ENCODE measurements around the gene ATF6. TPM values are rescaled to one million over a fixed set of nuclear protein-coding genes. Genes with fewer than 3 reads are reported as not detected.

ATF6 gene
- polyA plus RNA-seq, 3 donors, result 4.4 to 14.9 (median 9.6) TPM

DNA sequence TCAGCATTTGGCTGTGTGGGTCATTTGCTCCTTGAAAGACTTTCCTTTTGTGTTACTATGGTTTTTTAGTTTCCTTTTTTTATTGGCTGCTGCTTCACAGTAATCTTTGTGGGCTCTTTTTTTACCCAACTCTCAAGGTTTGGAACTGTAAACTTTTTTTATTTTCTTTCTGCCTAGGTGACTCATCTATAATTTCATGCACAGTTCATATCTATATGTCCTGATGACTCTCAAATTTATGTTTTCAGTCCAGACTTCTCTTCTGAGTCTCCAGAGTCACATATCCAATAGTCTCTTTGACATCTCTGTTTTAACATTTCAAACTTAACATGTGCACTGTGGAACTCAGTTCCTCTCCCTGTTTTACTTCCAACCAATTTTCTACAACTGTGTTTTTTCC is 83.4 kb downstream of the ATF6 start:
- no peak overlapping the region for H3K27ac ChIP-seq (ENCODE audit: low read depth, low read length)

DNA sequence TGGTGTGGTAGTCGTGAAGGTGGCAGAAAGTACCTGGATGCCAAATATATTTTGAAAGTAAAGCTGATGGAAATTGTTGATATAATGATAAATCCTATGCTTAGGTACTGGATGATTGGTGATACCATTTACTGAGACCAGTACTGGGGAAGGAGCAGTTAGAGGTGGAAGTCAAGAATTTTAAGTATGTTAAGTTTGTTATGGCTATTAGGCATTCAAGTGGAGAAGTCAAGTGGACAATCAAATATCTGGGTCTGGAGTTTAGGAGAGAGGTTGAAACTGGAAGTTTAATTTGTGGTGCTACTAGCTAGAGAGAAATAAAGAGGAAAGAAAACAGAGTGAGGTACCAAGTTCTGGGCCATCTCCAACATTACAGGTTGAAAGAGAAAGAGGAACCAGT is 89.1 kb downstream of the ATF6 start:
- WGBS, 3 donors, result 95 to 97% (median 97%) methylated on average over 1 of the region's 1 CpG
- H3K27ac ChIP-seq (ENCODE audit: low read depth, low read length), result no peak overlapping the region

DNA sequence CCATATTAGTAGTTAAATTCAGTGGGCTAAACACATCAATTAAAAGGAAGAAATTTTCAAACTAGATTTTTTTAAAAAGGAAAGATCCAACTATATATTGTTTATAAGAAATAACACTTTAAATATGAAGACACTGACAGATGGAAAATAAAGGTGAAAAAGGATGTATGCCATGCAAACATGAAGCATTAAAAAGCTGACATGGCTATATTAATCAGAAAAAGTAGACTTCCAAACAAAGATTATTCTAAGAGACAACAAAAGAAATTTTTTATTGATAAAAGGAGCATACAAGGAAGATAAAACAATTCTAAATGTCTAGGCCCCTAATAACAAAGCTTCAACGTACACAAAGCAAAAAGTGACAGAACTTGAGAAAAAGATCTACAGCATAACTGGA is 92.2 kb downstream of the ATF6 start:
- 92 to 97% (median 93%) methylated on average over 1 of the region's 1 CpG for WGBS, 3 donors
- H3K27ac ChIP-seq (ENCODE audit: low read depth, low read length), result no peak overlapping the region

DNA sequence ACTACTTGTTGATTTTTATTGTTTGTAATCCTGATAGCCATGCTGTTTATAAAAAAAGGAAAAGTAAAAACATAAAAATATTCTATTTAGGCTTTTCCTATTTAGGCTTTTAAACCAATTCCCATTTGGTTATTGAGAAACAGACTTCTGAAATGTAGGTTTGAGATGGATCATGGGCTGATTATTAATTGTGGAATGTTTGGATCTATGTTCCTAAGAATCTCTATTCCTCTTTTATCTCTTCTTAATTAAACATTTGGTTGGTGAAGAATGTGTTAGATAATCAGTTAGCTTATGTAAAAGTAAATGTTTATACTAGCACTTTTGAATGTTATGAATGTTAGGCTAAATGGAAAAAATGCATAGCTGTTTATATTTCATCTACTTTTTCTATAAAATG is 97.4 kb downstream of the ATF6 start:
- H3K27ac ChIP-seq (ENCODE audit: low read depth, low read length), result no peak overlapping the region

DNA sequence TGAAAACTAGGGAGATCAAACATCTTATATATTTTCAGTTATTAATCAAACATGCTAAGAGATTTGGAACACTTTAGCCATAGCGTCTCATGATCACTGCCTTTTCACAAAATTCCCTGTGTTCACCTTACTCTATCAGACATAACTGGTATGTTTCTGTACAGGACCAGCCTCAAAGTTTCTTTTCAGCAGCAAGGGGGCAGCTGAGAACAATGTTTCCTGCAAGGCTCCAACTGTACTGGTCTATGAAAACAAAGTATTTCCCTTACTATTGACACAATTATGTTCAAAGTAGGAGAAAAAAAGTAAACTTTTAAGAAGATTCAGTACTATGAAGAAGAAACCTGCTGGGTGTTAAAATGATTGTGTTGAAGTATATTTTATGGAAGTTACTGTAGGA is 98.5 kb downstream of the ATF6 start:
- no peak overlapping the region for H3K27ac ChIP-seq (ENCODE audit: low read depth, low read length)
- 75 to 85% (median 84%) methylated on average over 1 of the region's 1 CpG for WGBS, 3 donors

DNA sequence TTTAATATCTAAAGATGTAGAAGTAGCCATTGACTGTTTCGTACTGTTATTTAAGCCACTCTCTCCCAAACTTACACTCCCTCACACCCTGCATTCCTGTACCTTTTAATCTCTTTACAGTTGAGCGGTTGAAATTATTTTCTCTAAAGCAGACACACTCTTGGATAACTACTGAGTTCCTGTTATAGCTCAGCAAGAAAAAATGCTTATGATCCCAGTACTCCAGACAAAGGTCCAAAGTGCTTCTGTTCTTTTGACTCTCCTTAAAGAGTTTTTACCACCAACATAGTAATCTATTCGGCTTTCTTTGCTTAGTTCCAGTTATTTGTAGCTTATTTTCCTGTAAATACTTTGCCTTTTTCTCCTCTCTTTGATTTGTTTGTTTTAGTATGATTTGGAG is 100.1 kb downstream of the ATF6 start:
- no peak overlapping the region for H3K27ac ChIP-seq (ENCODE audit: low read depth, low read length)
- 77 to 84% (median 81%) methylated on average over 3 of the region's 3 CpGs for WGBS, 3 donors

DNA sequence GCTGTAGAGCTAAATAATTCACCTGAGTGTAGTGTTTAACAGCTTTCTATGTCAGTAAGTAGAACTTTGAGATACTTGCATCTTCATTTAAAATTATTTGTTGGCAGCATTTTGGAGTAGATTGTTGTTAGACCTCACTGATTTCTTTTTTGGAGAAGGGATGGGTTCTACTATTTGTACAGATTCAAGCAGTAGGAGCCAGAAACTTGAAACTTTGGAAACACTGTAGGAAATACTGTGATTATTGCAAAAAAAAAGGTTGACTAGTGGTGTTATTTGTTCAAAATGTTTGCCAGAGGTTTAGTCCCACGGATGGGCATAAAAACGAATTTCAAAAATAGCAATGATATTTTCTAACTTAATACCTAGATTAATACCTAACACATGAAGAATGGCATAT is 102.7 kb downstream of the ATF6 start:
- WGBS, 3 donors, result 50 to 71% (median 67%) methylated on average over 2 of the region's 2 CpGs

DNA sequence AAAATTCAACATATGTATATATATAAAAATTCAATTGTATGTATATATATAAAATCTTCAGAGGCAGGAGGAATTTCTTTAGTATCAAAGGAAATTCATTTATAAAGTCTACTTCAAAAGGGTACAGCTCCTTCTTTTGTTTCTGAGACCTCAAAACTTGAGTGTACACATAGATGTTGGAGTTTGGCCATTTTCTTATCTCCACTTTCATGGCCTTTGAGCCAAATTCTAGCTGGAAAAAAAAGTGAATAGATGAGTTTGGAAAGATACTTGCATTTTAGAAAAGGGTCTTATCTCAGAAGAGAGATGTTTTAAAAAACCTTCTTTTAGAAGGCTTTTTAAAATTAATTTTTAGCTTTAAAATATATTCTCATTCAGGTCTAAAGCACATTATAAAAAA is 103.2 kb downstream of the ATF6 start:
- no peak overlapping the region for H3K27ac ChIP-seq (ENCODE audit: low read depth, low read length)

More for the DNA sequence above, 102.7 kb downstream of the ATF6 start:
- H3K27ac ChIP-seq (ENCODE audit: low read depth, low read length), result no peak overlapping the region

DNA sequence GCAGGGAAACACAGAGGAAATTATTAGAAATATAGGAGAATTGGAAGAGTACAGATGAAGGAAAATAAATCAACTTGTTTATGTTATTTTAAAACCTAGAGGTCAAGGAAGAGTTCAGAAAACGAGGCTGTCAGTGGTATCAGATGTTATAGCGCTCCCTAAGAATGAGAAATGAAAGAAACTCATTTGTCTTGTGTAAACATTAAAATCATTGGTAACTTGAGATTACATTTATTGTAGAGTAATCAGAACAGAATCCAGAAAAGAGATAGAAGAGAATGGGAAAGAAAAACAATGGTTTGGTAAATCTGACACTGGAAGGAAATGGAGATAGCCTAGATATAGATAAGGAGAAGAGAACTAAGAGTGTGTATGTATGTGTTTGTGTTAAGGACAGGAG is 106.4 kb downstream of the ATF6 start:
- H3K27ac ChIP-seq (ENCODE audit: low read depth, low read length), result no peak overlapping the region
- 68 to 81% (median 69%) methylated on average over 2 of the region's 2 CpGs for WGBS, 3 donors

DNA sequence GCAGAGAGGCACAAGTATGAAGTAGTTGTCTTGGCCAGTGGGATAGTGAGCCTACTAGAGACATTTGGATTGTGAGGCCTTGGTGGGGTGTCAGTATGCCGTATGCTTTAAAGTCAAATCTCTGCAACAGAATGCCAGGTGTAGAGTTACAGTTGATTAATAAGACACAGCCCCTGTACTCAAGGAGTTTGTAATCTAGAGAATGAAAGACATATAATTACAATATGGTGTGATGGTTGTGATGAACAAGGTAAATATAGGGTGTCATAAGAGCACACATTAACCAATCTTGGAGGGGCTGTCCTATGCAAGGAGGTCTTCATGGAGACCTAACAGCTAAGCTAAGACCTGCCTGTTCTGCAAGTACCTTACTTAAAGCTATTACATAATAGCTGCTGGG is 113.1 kb downstream of the ATF6 start:
- WGBS, 3 donors, result 89 to 94% (median 94%) methylated on average over 1 of the region's 1 CpG
- no peak overlapping the region for H3K27ac ChIP-seq (ENCODE audit: low read depth, low read length)

DNA sequence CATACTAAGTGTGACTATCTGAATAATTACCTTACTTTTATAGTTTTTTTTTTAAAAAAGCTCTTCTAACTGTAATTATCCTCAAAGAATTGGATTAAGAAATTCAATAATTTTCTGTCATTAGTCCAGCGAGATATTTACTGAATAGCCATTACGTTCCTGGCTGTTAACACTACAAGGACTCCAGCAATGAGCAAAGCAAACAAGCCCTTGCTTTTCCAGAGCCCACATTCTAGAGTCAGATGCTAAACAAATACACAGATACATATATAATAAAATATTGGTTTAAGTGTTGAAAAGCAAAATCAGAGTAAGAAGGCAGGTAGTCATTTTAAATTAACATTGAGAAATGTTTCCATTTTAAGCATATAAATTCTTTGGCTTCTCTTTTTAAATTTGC is 118.4 kb downstream of the ATF6 start:
- 28 to 74% (median 70%) methylated on average over 2 of the region's 2 CpGs for WGBS, 3 donors
- no peak overlapping the region for H3K27ac ChIP-seq (ENCODE audit: low read depth, low read length)

DNA sequence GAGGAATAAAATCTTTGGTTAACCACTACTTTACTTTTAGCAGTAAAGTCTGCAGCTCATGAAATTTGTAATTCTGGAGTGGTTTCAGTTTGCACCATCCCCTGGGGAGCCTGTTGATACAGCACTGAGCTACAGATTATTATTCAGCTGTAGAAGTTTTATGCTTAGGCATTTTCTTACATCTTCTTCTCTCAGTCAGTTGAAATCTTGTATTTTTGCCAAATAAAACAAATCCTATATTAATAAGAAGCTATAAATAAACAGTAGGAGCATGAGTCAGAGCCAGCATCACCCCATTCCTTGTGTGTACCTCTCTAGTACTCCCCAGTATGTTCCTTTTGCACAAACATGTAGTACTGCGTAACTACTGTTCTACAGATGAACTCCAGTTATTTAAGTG is 118.9 kb downstream of the ATF6 start:
- H3K27ac ChIP-seq (ENCODE audit: low read depth, low read length), result no peak overlapping the region
- WGBS, 3 donors, result 81 to 94% (median 85%) methylated on average over 1 of the region's 1 CpG

DNA sequence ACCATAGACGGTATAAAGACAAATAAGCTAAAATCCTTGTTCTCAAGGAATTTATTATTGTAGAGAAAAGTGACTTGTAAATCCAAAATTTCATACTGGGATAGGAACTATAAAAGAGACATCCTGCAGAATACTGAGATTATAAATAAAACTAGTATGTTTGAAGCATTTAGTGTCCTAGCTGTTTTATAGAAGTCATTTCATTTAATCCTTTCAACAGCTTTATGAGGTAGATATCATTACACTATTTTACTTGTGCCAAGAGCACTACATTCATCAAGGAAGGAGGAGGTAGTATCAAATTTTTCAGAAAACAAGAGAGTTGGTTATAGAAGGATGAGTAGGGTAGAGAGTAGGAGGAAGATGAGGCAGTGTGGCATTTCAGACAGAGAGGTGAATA is 119.6 kb downstream of the ATF6 start:
- H3K27ac ChIP-seq (ENCODE audit: low read depth, low read length), result no peak overlapping the region
- WGBS, 3 donors, result 81 to 85% (median 84%) methylated on average over 1 of the region's 1 CpG

DNA sequence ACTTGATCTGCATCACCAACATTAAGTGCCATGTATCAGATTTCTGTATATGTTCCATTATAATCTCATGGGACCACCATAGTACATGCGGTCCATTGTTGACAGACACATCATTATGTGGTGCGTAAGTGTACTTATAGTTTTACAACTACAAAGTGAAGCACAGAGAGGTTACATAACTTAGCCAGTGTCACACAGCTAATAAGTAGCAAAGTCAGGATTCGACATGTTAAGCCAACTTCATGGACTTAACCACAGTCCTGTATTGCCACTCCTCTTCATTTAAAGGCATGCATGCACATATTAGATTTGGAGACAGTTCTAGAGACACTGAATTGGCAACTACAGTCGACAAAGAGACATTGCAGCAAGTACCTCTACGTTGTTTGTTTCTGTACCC is 120.5 kb downstream of the ATF6 start:
- 96 to 99% (median 98%) methylated on average over 5 of the region's 5 CpGs for whole genome bisulfite sequencing, 3 donors
- no peak overlapping the region for H3K27ac ChIP-seq (ENCODE audit: low read depth, low read length)

DNA sequence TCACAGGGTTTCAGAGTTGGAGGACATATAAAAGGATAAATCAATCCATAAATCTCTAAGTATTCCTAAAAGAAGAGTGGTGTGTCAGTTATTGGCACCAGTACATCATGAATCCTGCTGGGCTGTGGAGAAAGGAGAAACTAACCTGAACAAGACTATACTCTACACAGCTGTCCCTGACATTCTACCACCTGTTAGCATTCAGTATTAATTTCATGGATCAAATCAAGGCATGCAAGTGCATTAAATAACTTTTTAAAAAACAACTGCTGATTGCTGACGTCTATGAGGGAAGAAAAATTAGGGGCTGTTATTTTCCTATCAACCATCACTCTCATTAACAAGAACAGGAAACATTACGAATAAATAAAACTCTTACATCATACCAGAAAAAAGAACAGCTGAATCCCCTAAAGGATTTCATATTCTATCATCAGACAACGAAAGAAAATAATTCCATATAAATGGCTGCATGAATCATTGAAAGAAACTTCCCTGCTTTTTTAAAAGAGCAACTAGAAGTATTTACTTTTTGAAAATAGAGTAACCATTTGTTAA is 121.7 kb downstream of the ATF6 start:
- no peak overlapping the region for H3K27ac ChIP-seq (ENCODE audit: low read depth, low read length)
- WGBS, 3 donors, result 61 to 80% (median 63%) methylated on average over 3 of the region's 3 CpGs

DNA sequence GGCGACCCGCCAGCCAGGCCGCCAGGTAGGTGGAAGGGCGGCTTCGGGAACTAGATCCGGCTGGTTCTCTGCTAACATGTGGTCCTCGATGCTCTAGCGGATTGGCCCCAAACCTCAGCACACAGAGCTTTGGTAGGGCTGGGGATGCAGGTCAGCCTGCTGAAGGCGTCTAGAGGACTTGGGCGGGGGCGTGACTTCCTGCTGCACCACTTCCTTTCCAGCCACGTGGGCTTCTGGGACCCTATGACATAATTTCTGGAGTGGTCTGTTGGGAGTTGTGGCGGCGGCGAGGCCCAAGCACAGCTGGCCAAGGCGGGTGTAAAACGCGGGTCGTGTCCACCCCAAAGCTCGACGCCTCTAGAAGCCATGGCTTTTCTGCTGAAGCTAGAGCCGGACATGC is 124.5 kb downstream of the ATF6 start:
- WGBS, 3 donors, result 95 to 96% (median 95%) methylated on average over 22 of the region's 22 CpGs
- no peak overlapping the region for H3K27ac ChIP-seq (ENCODE audit: low read depth, low read length)

DNA sequence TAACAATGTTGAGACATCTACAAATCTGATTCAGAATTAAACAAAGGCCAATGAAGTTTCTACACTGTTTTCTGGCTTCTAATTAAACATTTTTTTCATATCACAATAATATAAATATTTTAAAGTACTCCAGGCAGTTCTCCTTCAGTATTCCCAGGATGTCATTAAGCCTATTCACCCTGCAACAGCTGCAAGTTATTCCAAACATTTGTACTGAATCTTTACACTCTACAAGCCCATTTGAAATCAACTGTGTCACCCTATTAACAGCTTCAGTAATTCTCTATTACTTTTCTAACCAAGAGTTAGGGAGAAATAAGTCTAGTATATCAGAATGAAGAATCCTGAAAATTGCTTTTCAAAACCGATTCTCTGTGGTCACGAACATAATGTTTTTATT is 133.0 kb downstream of the ATF6 start:
- no peak overlapping the region for H3K27ac ChIP-seq (ENCODE audit: low read depth, low read length)
- WGBS, 3 donors, result 89 to 91% (median 90%) methylated on average over 2 of the region's 2 CpGs

DNA sequence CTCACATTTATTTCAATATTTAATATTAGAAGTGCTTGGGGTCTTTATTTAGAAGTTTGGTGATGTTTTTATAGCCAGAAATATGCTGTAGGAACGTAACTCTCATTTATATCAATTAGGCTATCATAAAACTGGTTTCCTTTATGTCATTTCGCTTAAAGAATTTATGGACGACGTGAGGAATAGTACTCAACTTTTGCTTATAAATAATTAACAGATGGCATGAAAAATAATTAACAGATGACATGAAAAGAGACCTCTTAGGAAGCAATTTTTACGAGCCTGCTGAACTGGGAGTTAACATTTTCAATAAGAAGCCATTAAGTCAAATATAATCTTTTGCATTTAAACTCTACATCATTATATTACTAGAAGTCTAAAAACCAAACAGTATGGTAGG is 134.0 kb downstream of the ATF6 start:
- WGBS, 3 donors, result 84 to 96% (median 94%) methylated on average over 5 of the region's 5 CpGs
- no peak overlapping the region for H3K27ac ChIP-seq (ENCODE audit: low read depth, low read length)

DNA sequence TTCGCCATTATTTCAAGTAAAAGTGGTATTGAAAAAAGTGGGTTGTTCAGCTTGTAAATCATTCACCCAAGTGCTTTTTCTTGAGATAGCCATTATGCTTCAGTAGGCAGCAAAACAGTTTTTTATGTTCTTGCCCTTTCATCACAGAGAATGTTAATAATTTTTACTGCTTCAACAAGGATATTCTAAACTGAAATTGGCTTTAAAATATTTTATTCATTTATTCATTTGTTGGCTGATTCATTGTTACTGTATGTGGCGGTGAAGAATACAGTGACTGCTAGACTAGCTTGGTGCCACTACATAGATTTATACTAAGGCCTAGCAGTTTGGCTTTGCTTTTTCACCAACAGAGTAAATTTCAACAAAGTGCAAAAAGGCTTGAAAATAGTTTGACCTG is 136.1 kb downstream of the ATF6 start:
- 95 to 100% (median 98%) methylated on average over 2 of the region's 2 CpGs for WGBS, 3 donors
- H3K27ac ChIP-seq (ENCODE audit: low read depth, low read length), result no peak overlapping the region

DNA sequence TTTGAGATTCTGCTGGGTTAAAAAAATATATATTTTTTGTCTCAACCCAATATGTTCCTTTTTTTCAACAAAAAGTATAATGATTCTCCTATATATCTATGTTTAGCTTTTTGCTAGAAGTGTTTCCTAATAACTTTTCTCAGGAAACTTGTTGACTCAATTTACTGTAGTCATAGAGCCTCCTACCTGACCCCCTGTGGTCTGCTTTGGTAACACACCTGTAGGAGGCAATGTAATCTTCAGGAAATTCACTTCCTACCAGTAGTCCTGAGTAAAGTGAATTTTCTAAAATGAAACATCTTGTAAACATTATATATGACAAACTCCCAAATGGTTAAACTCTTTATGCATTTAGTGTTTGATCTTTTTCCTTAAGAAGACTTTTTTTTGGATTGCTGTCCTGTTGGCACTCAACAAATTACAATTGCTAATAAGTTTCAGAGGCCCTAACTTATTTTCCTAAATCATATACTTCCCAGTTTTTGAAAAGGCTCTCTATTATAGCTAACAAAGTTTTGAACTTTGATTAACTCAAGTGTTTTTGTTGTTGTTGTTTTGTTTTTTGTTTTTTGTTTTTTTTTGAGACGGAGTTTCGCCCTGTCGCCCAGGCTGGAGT is 139.3 kb downstream of the ATF6 start:
- H3K27ac ChIP-seq (ENCODE audit: low read depth, low read length), result no peak overlapping the region
- WGBS, 3 donors, result 98 to 100% (median 99%) methylated on average over 3 of the region's 3 CpGs

DNA sequence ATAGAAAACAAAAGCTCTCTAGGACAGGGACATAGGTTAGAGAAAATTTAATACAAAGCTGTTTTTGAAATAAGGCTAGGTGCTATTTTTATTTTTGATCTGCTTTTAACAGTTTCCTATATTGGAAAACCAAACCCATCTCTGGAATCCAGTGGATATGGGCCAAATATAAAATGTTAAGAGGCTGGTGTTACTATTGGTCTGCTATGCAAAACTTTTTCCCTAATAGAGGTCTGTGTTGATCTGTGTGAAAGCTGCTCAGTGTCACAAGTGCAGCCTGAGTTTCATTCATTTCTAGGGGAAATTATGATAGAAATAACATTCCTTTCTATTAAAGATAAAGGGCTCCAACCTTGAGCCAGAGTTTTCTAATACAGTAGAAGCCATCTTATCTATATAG is 141.1 kb downstream of the ATF6 start:
- no peak overlapping the region for H3K27ac ChIP-seq (ENCODE audit: low read depth, low read length)
